GM08714 (cell line): ENCODE data around the gene UGT1A6.

Experiments used
- H3K4me3 ChIP-seq: fragments of 200-500 bp; sonication (Bioruptor generic); 2 replicates; pipeline ENCODE4 v1.5.1; 2014; ENCODE audit warnings: mild to moderate bottlenecking, low read length, inconsistent platforms
- ZNF274 ChIP-seq: IDR thresholded peaks from 2 replicates; pipeline ENCODE4 v1.6.1; 2012; ENCODE audit warnings: mild to moderate bottlenecking, low read depth, low read length

The UGT1A6 gene

GRCh38 chr2:233818639-233819621 lies 126.2 kb downstream of the UGT1A6 start:
- TF ChIP-seq ZNF274: no peak
- no peak overlapping the region for H3K4me3 ChIP-seq

GRCh38 chr2:233819884-233820773 lies 127.4 kb downstream of the UGT1A6 start:
- no peak overlapping the region for H3K4me3 ChIP-seq
- no peak for TF ChIP-seq ZNF274

GRCh38 chr2:233820774-233821105 lies 128.1 kb downstream of the UGT1A6 start:
- H3K4me3 ChIP-seq: no peak overlapping the region
- TF ChIP-seq ZNF274: no peak

GRCh38 chr2:233821196-233821595 lies 128.5 kb downstream of the UGT1A6 start:
- TF ChIP-seq ZNF274: no peak
- H3K4me3 ChIP-seq: no peak overlapping the region

GRCh38 chr2:233821709-233822100 lies 129.0 kb downstream of the UGT1A6 start:
- TF ChIP-seq ZNF274: no peak

GRCh38 chr2:233822101-233822771 lies 129.5 kb downstream of the UGT1A6 start:
- H3K4me3 ChIP-seq: no peak overlapping the region
- no peak for TF ChIP-seq ZNF274

More at GRCh38 chr2:233821709-233822100, 129.0 kb downstream of the UGT1A6 start:
- H3K4me3 ChIP-seq: no peak overlapping the region
